ENCODE data around the gene SLC8A1.

DNA sequence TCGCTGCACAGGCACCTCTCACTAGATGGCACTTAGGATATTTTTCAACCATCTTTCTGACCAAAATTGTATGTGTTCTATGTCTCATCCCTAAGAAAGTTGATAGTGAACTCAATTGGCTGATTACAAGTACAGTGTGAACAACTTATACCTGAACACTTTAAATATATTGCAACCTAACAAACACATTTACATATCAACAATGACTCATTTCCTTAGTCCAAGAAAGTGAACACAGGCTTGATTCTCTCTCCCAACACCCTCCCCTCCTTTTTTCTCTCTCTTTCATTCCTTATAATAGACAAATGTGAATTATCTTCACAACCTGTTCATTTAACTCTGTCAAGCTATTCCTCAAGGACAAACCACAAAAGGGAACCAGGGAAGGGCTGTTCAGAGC, 192.0 kb downstream of the SLC8A1 start:
- TF ChIP-seq, protein P1, sequence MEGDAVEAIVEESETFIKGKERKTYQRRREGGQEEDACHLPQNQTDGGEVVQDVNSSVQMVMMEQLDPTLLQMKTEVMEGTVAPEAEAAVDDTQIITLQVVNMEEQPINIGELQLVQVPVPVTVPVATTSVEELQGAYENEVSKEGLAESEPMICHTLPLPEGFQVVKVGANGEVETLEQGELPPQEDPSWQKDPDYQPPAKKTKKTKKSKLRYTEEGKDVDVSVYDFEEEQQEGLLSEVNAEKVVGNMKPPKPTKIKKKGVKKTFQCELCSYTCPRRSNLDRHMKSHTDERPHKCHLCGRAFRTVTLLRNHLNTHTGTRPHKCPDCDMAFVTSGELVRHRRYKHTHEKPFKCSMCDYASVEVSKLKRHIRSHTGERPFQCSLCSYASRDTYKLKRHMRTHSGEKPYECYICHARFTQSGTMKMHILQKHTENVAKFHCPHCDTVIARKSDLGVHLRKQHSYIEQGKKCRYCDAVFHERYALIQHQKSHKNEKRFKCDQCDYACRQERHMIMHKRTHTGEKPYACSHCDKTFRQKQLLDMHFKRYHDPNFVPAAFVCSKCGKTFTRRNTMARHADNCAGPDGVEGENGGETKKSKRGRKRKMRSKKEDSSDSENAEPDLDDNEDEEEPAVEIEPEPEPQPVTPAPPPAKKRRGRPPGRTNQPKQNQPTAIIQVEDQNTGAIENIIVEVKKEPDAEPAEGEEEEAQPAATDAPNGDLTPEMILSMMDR (IDR thresholded peaks at IDR 0.05) = no peak
- TF ChIP-seq POLR2A (IDR thresholded peaks at IDR 0.05) = no peak

Data from tibial nerve (tissue), 3 donors.